Mucosa of rectum (tissue), 2 donors: ENCODE data around the gene WDSUB1.

Experiments used
- H3K27ac ChIP-seq, 2 donors: one replicate each; pipeline ENCODE4 v1.7.0; 2013; ENCODE audit warnings: inconsistent platforms in 2 of 2, low read depth in 2 of 2, low read length in 2 of 2
- H3K27me3 ChIP-seq, 2 donors: one replicate each; pipeline ENCODE4 v1.7.0; 2013; ENCODE audit warnings: low read length in 2 of 2; ENCODE audit not compliant: control insufficient read depth in 2 of 2, insufficient read depth in 2 of 2
- H3K36me3 ChIP-seq, 2 donors: one replicate each; pipeline ENCODE4 v1.7.0; 2013; ENCODE audit warnings: low read length in 2 of 2; ENCODE audit not compliant: control insufficient read depth in 2 of 2, insufficient read depth in 2 of 2
- H3K4me1 ChIP-seq, 2 donors: one replicate each; pipeline ENCODE4 v1.7.0; 2013; ENCODE audit warnings: low read length in 2 of 2, mild to moderate bottlenecking in 1 of 2; ENCODE audit not compliant: control insufficient read depth in 2 of 2, insufficient read depth in 2 of 2
- H3K4me3 ChIP-seq, 2 donors: one replicate each; pipeline ENCODE4 v1.7.0; 2013; ENCODE audit warnings: low read length in 2 of 2
- H3K9ac ChIP-seq, 2 donors: one replicate each; pipeline ENCODE4 v1.7.0; 2013; ENCODE audit warnings: low read length in 2 of 2, low read depth in 1 of 2, mild to moderate bottlenecking in 1 of 2
- H3K9me3 ChIP-seq, 2 donors: one replicate each; pipeline ENCODE4 v1.7.0; 2013; ENCODE audit warnings: low read length in 2 of 2; ENCODE audit not compliant: control insufficient read depth in 2 of 2
- donor health status: healthy.
- donor health status: Normal muscosa, but diverticular disease.

WDSUB1 gene

DNA sequence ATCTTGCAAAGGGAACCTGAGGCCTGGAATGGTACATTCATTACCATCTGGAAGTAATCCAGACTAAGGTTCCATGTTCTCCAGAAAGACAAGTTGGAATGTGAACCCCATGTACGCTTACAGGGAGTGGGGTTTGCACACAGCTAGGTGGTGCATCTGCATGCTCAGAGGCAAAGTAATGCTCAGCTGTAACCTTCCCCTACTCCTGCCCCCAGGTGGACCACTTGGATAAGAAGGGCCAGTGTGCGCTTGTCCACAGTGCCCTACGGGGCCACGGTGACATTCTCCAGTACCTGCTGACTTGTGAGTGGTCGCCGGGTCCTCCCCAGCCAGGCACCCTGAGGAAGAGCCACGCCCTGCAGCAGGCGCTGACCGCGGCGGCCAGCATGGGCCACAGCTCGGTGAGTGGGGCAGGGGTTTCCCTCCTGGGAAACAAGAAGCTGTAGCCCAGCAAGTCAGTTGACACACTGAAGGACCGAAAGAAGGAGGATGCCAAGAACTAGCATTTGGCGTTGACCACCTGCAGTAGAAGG, 90.0 kb downstream of the WDSUB1 start:
- Histone ChIP-seq H3K27ac (no peak overlapping the region), H3K9ac (no peak overlapping the region), H3K4me3 (no peak overlapping the region), H3K4me1 (no peaks in the 10 kb centered on the region), H3K27me3 (no peaks in the 10 kb centered on the region), H3K9me3 (no peaks in the 10 kb centered on the region), H3K36me3 (peaks cover 45 to 66% of the 10 kb centered on the region in 2 donors)

DNA sequence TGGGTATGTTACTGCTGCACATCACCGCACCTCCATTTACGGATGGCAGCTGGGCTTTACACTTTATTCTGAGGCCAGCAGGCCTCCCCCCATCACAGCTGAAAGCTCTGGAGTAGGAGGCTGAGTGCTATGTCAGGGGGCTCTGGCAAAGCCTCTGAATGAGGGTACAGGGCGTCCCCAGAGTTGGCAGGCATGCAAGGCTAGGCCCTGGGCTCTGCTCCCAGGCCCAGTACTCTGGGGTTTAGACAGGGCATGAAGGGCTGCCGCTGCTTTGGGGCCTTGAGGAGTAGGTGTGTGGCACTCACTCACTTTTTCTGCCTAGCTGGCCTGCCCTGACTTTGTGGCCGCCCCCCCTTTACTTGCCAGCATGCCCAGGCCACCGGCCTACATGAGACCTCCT, 90.8 kb downstream of the WDSUB1 start:
- no peak overlapping the region for H3K9ac ChIP-seq
- no peak overlapping the region for H3K4me3 ChIP-seq
- H3K9me3 ChIP-seq = no peaks in the 10 kb centered on the region
- H3K27me3 ChIP-seq = no peaks in the 10 kb centered on the region
- peaks cover 50 to 72% of the 10 kb centered on the region in 2 donors for H3K36me3 ChIP-seq
- no peak overlapping the region for H3K27ac ChIP-seq
- H3K4me1 ChIP-seq = no peaks in the 10 kb centered on the region

DNA sequence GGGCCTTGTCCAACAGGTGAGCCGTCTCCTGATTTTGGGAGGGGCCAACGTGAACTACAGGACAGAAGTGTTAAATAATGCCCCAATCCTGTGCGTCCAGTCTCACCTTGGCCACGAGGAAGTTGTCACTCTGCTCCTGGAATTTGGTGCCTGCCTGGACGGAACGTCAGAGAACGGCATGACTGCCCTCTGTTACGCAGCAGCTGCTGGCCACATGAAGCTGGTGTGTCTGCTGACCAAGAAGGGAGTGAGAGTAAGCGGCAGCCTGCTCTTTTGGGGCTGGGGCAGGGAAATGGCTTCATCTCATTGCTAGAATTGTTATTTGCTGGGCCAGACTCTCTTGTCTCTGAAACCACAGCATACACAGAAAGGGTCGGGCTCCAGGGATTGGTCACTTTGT, 92.3 kb downstream of the WDSUB1 start:
- Histone ChIP-seq H3K9me3 (no peaks in the 10 kb centered on the region), H3K4me1 (no peaks in the 10 kb centered on the region), H3K4me3 (no peak overlapping the region), H3K9ac (no peak overlapping the region), H3K36me3 (peaks cover 47 to 64% of the 10 kb centered on the region in 2 donors), H3K27ac (no peak overlapping the region), H3K27me3 (no peaks in the 10 kb centered on the region)

DNA sequence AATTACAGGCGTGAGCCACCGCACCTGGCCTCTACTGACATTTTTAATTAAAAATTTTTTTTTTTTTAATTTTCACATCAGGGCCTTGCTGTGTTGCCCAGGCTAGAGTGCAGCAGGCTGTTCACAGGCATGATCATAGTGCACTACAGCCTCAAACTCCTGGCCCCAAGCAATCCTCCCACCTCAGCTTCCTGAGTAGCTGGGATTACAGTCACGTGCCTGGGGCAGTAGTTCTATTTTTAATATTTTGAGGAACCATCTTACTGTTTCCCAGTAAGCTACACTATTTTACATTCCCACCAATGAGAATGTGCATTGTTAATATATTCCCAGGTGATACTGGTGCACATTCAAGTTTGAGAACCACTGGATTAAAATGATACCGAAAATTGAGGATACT, 92.7 kb downstream of the WDSUB1 start:
- Histone ChIP-seq H3K36me3 (peaks cover 47 to 64% of the 10 kb centered on the region in 2 donors), H3K4me1 (no peaks in the 10 kb centered on the region), H3K27me3 (no peaks in the 10 kb centered on the region), H3K4me3 (no peak overlapping the region), H3K9ac (no peak overlapping the region), H3K27ac (no peak overlapping the region), H3K9me3 (no peaks in the 10 kb centered on the region)

DNA sequence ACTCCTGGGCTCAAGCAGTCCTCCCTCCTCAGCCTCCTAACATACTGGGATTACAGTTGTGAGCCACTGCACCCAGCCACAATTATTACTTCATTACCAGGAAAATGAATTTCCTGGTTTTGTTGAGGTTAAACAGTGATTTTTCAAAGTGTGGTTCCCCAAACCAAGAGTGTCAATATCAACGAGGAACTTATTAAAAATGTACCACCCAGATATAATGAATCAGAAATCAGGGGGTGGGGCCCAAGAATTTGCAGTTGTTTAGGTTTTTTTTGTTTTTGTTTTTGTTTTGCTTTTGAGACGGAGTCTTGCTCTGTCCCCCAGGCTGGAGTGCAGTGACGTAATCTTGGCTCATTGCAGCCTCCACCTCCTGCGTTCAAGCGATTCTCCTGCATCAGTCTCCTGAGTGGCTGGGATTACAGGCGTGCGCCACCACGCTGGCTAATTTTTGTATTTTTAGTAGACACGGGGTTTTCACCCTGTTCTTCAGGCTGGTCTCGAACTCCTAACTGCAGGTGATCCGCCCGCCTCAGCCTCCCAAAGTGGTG, 94.1 kb downstream of the WDSUB1 start:
- Histone ChIP-seq H3K9ac (no peak overlapping the region), H3K9me3 (no peaks in the 10 kb centered on the region), H3K27ac (no peak overlapping the region), H3K36me3 (peaks cover 46 to 59% of the 10 kb centered on the region in 2 donors), H3K27me3 (no peaks in the 10 kb centered on the region), H3K4me1 (no peaks in the 10 kb centered on the region), H3K4me3 (no peak overlapping the region)

DNA sequence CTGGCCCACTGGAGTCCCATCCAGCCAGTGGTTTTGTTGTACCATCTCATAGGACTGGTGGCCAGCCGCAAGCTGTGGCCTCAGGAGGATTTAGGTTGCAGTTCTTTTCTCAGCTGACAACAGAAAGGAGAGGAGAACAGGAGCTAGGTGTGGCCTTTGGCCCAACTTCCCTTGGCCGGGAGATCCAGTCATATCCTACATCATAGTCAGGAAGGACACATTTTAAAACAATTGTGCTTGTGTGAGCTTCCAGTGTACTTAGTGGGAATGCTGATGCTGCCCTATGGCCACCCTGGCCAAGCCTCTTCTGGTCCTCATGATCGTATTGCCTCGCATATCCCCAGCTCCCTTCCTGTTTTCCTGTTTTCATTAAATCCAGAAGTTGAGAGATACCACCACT, 98.1 kb downstream of the WDSUB1 start:
- no peaks in the 10 kb centered on the region for H3K4me1 ChIP-seq
- no peaks in the 10 kb centered on the region for H3K9me3 ChIP-seq
- no peak overlapping the region for H3K9ac ChIP-seq
- no peak overlapping the region for H3K4me3 ChIP-seq
- no peaks in the 10 kb centered on the region for H3K27me3 ChIP-seq
- H3K27ac ChIP-seq = no peak overlapping the region
- H3K36me3 ChIP-seq = peaks cover 42 to 54% of the 10 kb centered on the region in 2 donors

DNA sequence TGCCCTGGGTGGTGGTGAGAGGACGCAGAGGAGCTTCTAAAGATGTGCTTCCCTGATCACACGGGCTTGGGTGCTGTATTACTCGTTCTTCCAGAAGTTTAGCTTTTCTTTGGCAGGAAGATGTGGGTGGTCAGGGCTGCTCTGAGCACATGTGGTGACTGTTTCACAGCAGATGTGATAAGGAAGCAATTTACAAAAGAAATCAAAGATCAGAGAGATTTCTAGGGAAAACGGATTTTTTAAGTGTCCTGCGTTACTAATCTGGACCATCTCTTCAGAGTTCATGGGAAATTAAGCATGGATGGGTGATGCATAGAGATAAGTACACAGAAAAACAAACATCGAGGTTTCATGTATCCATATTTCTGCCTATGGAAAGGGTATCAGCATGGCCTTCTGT, 99.4 kb downstream of the WDSUB1 start:
- Histone ChIP-seq H3K9me3 (no peaks in the 10 kb centered on the region), H3K27me3 (no peaks in the 10 kb centered on the region), H3K27ac (no peak overlapping the region), H3K9ac (no peak overlapping the region), H3K4me3 (no peak overlapping the region), H3K4me1 (no peaks in the 10 kb centered on the region), H3K36me3 (peaks cover 42 to 52% of the 10 kb centered on the region in 2 donors)

DNA sequence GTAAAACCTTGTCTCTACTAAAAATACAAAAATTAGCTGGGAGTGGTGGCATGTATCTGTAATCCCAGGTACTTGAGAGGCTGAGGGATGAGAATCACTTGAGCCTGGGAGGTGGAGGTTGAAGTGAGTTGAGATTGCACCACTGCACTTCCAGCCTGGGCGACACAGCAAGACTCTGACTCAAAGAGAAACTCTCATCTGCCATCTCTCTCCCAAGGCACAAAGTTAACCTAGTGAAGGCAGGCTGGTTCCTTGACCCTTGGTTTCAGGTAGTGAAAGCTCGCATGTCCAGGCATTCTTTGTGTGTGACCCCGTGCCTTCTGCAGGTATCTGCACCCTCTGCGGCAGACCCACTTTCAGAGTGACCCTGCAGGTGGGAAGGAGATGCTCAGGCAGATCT, 100.0 kb downstream of the WDSUB1 start:
- Histone ChIP-seq H3K4me3 (no peak overlapping the region), H3K27ac (no peak overlapping the region), H3K9me3 (no peaks in the 10 kb centered on the region), H3K27me3 (no peaks in the 10 kb centered on the region), H3K4me1 (no peaks in the 10 kb centered on the region), H3K36me3 (peaks cover 40 to 46% of the 10 kb centered on the region in 2 donors), H3K9ac (no peak overlapping the region)
